Measurements from ENCODE around the gene MRPS17. TPM values are rescaled to one million over a fixed set of nuclear protein-coding genes. Genes with fewer than 3 reads are reported as not detected.
A peak's percentile ranks its signal among the peaks of the same experiment; 100 is the strongest.

Gene MRPS17
- 10 to 100 TPM in 3 of 4 donors, 1 to 10 TPM in 1; 7.9 to 16.4 (median 15.7) TPM for total RNA-seq

- intact Hi-C loops (cut with DNase I) = no loop called here
- DNase-seq (ENCODE audit: extremely low spot score) = peak; percentile 94
- Histone ChIP-seq H3K9me3 (no peaks in the 10 kb centered on the region), H3K4me3 (peak within 1 kb of the TSS; percentile 84 to 98 (median 91)), H3K36me3 (peaks cover 4 to 37% (median 28%) of the 10 kb centered on the region in 4 donors), H3K27me3 (no peaks in the 10 kb centered on the region), H3K27ac (replicated peaks in 1 of 4) (peak within 1 kb of the TSS; percentile 86 to 88 (median 88)), H3K4me1 (peaks cover 8 to 21% (median 14%) of the 10 kb centered on the region in 4 donors)
- WGBS = under 1% methylated on average over 38 of the region's 53 CpGs
- TF ChIP-seq EP300 (IDR thresholded peaks at IDR 0.05) (no peak), CTCF (IDR thresholded peaks at IDR 0.05) (peak in 1 of 3 experiments; percentile 12), POLR2A (IDR thresholded peaks at IDR 0.05; ENCODE audit: low read depth) (peak; percentile 54), POLR2AphosphoS5 (IDR thresholded peaks at IDR 0.05) (peak; percentile 96)
These were observed at the start of gene MRPS17 for GRCh38 chr7:55951637-55952351. Gene MRPS17, plus strand, starts transcription at chr7:55951877. Its CDS starts 1,319 bp downstream, at chr7:55953196.

GRCh38 chr7:55903985-55904759 is 47.5 kb upstream of the MRPS17 start:
- DNase-seq (ENCODE audit: extremely low spot score) = no peak
- H3K4me3 ChIP-seq = no peak overlapping the region
- no peaks in the 10 kb centered on the region for H3K9me3 ChIP-seq
- no peak overlapping the region for H3K27ac ChIP-seq (replicated peaks in 1 of 4)
- peaks cover 0 to 10% (median 5%) of the 10 kb centered on the region in 4 donors for H3K36me3 ChIP-seq
- TF ChIP-seq CTCF (IDR thresholded peaks at IDR 0.05) (no peak), POLR2AphosphoS5 (IDR thresholded peaks at IDR 0.05) (no peak), POLR2A (IDR thresholded peaks at IDR 0.05; ENCODE audit: low read depth) (no peak), EP300 (IDR thresholded peaks at IDR 0.05) (no peak)
- H3K4me1 ChIP-seq = no peaks in the 10 kb centered on the region
- WGBS = 73% methylated on average over 8 of the region's 8 CpGs
- intact Hi-C loops (cut with DNase I) = no loop called here
- H3K27me3 ChIP-seq = no peaks in the 10 kb centered on the region

GRCh38 chr7:55912748-55913158 is 38.9 kb upstream of the MRPS17 start:
- 28% methylated on average over 3 of the region's 3 CpGs for WGBS
- intact Hi-C loops (cut with DNase I) = no loop called here
- Histone ChIP-seq H3K27ac (replicated peaks in 1 of 4) (no peak overlapping the region), H3K36me3 (peaks cover 0 to 31% (median 15%) of the 10 kb centered on the region in 4 donors), H3K4me1 (no peaks in the 10 kb centered on the region), H3K9me3 (no peaks in the 10 kb centered on the region), H3K4me3 (no peak overlapping the region), H3K27me3 (no peaks in the 10 kb centered on the region)
- no peak for TF ChIP-seq EP300 (IDR thresholded peaks at IDR 0.05)
- TF ChIP-seq POLR2AphosphoS5 (IDR thresholded peaks at IDR 0.05) = no peak
- TF ChIP-seq POLR2A (IDR thresholded peaks at IDR 0.05; ENCODE audit: low read depth) = no peak
- TF ChIP-seq CTCF (IDR thresholded peaks at IDR 0.05) = no peak
- no peak for DNase-seq (ENCODE audit: extremely low spot score)

- TF ChIP-seq POLR2AphosphoS5 (IDR thresholded peaks at IDR 0.05) = no peak
- no peak for TF ChIP-seq CTCF (IDR thresholded peaks at IDR 0.05)
- no peak for TF ChIP-seq EP300 (IDR thresholded peaks at IDR 0.05)
- TF ChIP-seq POLR2A (IDR thresholded peaks at IDR 0.05; ENCODE audit: low read depth) = no peak
- Histone ChIP-seq H3K9me3 (no peaks in the 10 kb centered on the region), H3K4me1 (no peaks in the 10 kb centered on the region), H3K4me3 (no peak overlapping the region), H3K36me3 (peaks cover 0 to 27% (median 14%) of the 10 kb centered on the region in 4 donors), H3K27me3 (no peaks in the 10 kb centered on the region), H3K27ac (replicated peaks in 1 of 4) (no peak overlapping the region)
- no peak for DNase-seq (ENCODE audit: extremely low spot score)
- WGBS = 94% methylated on average over 1 of the region's 1 CpG
- intact Hi-C loops (cut with DNase I) = no loop called here
These were observed 33.9 kb upstream of the MRPS17 start for GRCh38 chr7:55917771-55918170.

Measured in esophagus muscularis mucosa (tissue), 4 donors.